ENCODE data around the gene CEP128.

DNA sequence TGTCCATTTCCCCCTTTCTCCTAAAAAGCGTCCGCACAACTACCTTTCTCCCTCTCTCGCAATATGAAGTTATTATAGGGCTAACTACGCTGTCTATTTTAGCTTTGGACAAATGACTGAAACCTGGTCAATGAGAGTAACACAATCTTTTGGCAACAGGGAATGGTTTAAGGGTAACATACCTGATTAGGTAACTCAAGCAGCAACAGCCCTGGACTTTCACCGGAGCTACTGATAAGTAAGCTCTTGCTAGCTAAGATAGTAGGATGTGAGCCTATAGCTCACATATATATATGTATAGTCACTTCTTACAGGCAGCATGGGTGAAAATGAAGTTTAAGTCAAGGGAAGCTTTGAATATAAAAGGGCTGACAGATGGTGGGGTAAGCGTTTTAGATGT, 313.0 kb downstream of the CEP128 start:
- TF ChIP-seq EZH2 (IDR thresholded peaks at IDR 0.05) (no peak), POLR2AphosphoS5 (IDR thresholded peaks at IDR 0.05; ENCODE audit: borderline replicate concordance, low read depth, low read length) (no peak), FOXP2 (optimal IDR thresholded peaks at IDR 0.05; ENCODE audit: control extremely low read depth, extremely low read length, insufficient read depth) (no peak)
